K562 (cell line): ENCODE measurements around the gene TRPM8. TPM values are rescaled to one million over a fixed set of nuclear protein-coding genes. Genes with fewer than 3 reads are reported as not detected.

Experiments
- ATAC-seq: fragments of 200-7000 bp; cut with Tn5 transposase; 3 replicates; pipeline ENCODE4 v1.9.1; 2020; ENCODE audit warnings: moderate library complexity
- BruUV-seq: library from RNA; stranded (reverse); fragments of 400-500 nt; replicated peaks from 2 replicates; lab custom pipeline; 2021; lab: Mats Ljungman, UMichigan
- CTCF ChIA-PET: fragments of 300-600 bp; formaldehyde crosslinking; extraction: SDS; loops from one replicate; lab custom pipeline; 2021; ENCODE audit warnings: low intra/inter-chr PET ratio; lab: Yijun Ruan, JAX
- POLR2A ChIA-PET: fragments of 300-600, 350-650 bp; sonication (Branson Sonifier 250); formaldehyde crosslinking; extraction: SDS; loops from one replicate; lab custom pipeline; 2021; ENCODE audit warnings: antibody characterized with exemption, inconsistent platforms; lab: Yijun Ruan, JAX
- DNase-seq, 4 experiments: peaks; one replicate each; pipeline versions ENCODE4 v3.0.0 to v3.0.0-alpha.2; 2011 to 2018; ENCODE audit warnings: low spot score in 3 of 4, mixed read lengths in 3 of 4; ENCODE audit errors: extremely low read depth in 1 of 4
- FAIRE-seq: peaks from 2 replicates; lab custom pipeline; 2011; peaks lifted over from hg19 to GRCh38; lab: Jason Lieb, UNC
- H2AFZ ChIP-seq: 2 replicates; pipeline ENCODE4 v1.6.0; 2011; ENCODE audit warnings: low read depth, low read length, control low read depth, inconsistent platforms
- H3K27ac ChIP-seq: fragments of 200-600 bp; 3 replicates; pipeline ENCODE4 v1.8.0; 2011; ENCODE audit warnings: low read depth, mild to moderate bottlenecking, control low read depth, inconsistent platforms, low read length, moderate library complexity, mixed read lengths; ENCODE audit errors: extremely low read depth
- H3K27me3 ChIP-seq, 2 experiments: fragments of 300-600 bp in 1 of 2; 2 replicates in 1 of 2; 3 replicates in 1 of 2; pipeline versions ENCODE4 v1.6.0 to v1.8.0; 2011; ENCODE audit warnings: inconsistent platforms in 2 of 2, low read length in 2 of 2, mild to moderate bottlenecking in 1 of 2, mixed read lengths in 1 of 2, moderate library complexity in 1 of 2; ENCODE audit not compliant: control insufficient read depth in 2 of 2, insufficient read depth in 2 of 2
- H3K36me3 ChIP-seq: fragments of 300-600 bp; 3 replicates; pipeline ENCODE4 v1.8.0; 2011; ENCODE audit warnings: mild to moderate bottlenecking, low read length, inconsistent platforms; ENCODE audit not compliant: control insufficient read depth, insufficient read depth
- H3K4me1 ChIP-seq, 2 experiments: fragments of 200-600 bp in 1 of 2; replicated peaks in 1 of 2; 2 replicates in 1 of 2; 3 replicates in 1 of 2; pipeline versions ENCODE4 v1.5.1 to v1.8.0; 2011; ENCODE audit warnings: inconsistent platforms in 2 of 2, low read length in 2 of 2, mild to moderate bottlenecking in 1 of 2, mixed read lengths in 1 of 2, moderate library complexity in 1 of 2; ENCODE audit not compliant: control insufficient read depth in 2 of 2, insufficient read depth in 2 of 2
- H3K4me2 ChIP-seq: 2 replicates; pipeline ENCODE4 v1.6.1; 2011; ENCODE audit warnings: low read length, control low read depth, inconsistent platforms, mixed read lengths; ENCODE audit not compliant: insufficient read depth
- H3K4me3 ChIP-seq: fragments of 200-600 bp; sonication (generic), shearing (Covaris generic); 2 replicates; pipeline ENCODE4 v1.5.1; 2016; ENCODE audit warnings: control low read depth, inconsistent platforms
- H3K79me2 ChIP-seq: fragments of 200-600 bp; 3 replicates; pipeline ENCODE4 v1.8.0; 2011; ENCODE audit warnings: low read length, inconsistent platforms; ENCODE audit not compliant: control insufficient read depth, insufficient read depth
- H3K9ac ChIP-seq, 2 experiments: 2 replicates each; pipeline versions ENCODE4 v1.6.0 to v1.6.1; 2011; ENCODE audit warnings: low read depth in 2 of 2, low read length in 2 of 2, control low read depth in 1 of 2, inconsistent platforms in 1 of 2, mild to moderate bottlenecking in 1 of 2, mixed read lengths in 1 of 2; ENCODE audit not compliant: insufficient read depth in 1 of 2
- H3K9me1 ChIP-seq: one replicate; pipeline ENCODE4 v1.6.0; 2011; ENCODE audit warnings: inconsistent platforms, mild to moderate bottlenecking, low read length, moderate library complexity; ENCODE audit not compliant: control insufficient read depth, insufficient read depth
- H3K9me3 ChIP-seq: replicated peaks from 2 replicates; pipeline ENCODE4 v1.5.1; 2011; ENCODE audit warnings: low read depth, low read length, inconsistent platforms; ENCODE audit not compliant: control insufficient read depth, insufficient read depth
- H4K20me1 ChIP-seq: replicated peaks from 2 replicates; pipeline ENCODE4 v1.6.1; 2011; ENCODE audit warnings: low read length, inconsistent platforms, mixed read lengths; ENCODE audit not compliant: control insufficient read depth, insufficient read depth
- KAT2B ChIP-seq: IDR thresholded peaks from one replicate; pipeline ENCODE4 v1.6.1; 2012; ENCODE audit warnings: low read depth, mild to moderate bottlenecking, control low read depth, inconsistent platforms, low read length, moderate library complexity
- SMC3 ChIP-seq: conservative IDR thresholded peaks from 2 replicates; pipeline ENCODE4 v1.6.1; 2011; ENCODE audit warnings: low read depth, low read length, improper control_type of control experiment; ENCODE audit not compliant: insufficient read depth
- TAF15 ChIP-seq: fragments of 200-400 bp; formaldehyde crosslinking; IDR thresholded peaks from 2 replicates; pipeline ENCODE4 v1.6.1; 2017; ENCODE audit warnings: mild to moderate bottlenecking, low read depth, low read length, moderate library complexity
- ZC3H8 ChIP-seq: fragments of 450-650 bp; IDR thresholded peaks from 2 replicates; pipeline ENCODE4 v1.6.1; 2017
- WGBS: fragments of 100-300 bp; shearing (Covaris generic); methylation state at CpG from one replicate; pipeline ENCODE4 v1.1.6; 2016; ENCODE audit warnings: low coverage, mixed read lengths; ENCODE audit not compliant: insufficient coverage; ENCODE audit errors: missing lambda C conversion rate; 5-methylcytosine and 5-hydroxymethylcytosine counted together
- in situ Hi-C: fragments of 300-500 bp; cut with MboI; formaldehyde crosslinking; loops from 4 replicates; pipeline ENCODE4 v1.15.0; 2018; ENCODE audit warnings: inconsistent platforms, mixed read lengths
- intact Hi-C: fragments of 100-400 bp; cut with micrococcal nuclease; formaldehyde crosslinking; loops from 2 replicates; pipeline ENCODE4 v1.14.2; 2022
- polyA plus RNA-seq, 8 experiments: library from polyadenylated mRNA; depleted of rRNA in 4 of 8; stranded (reverse) in 5 of 8; unstranded in 3 of 8; fragments of >200 nt; fragmentation: Nextera tagmentation in 2 of 8; fragmentation: Illumina TruSeq in 1 of 8; extraction: Ambion mirVana in 2 of 8; extraction: Trizol in 1 of 8; gene quantifications; 2 replicates each; pipeline versions ENCODE4 v1.2.1 to v1.2.3, GENCODE V29; 2011 to 2014; ENCODE audit warnings: inconsistent platforms in 1 of 8, missing spikeins in 1 of 8
- total RNA-seq, 7 experiments: library from RNA; depleted of rRNA in 6 of 7; stranded (reverse); fragments of >200 nt in 6 of 7; fragmentation: Illumina TruSeq in 2 of 7; extraction: Trizol in 2 of 7; gene quantifications; 2 replicates each; pipeline versions ENCODE4 v1.2.1 to v1.2.3, GENCODE V29; 2011 to 2021; ENCODE audit warnings: low replicate concordance in 1 of 7
- TF ChIP-seq, protein P1 (sequence below): sonication (generic); formaldehyde crosslinking; IDR thresholded peaks from 2 replicates; pipeline ENCODE4 v1.8.1; 2023; ENCODE audit warnings: missing genetic modification reagents, mild to moderate bottlenecking, borderline replicate concordance

TRPM8 gene
- total and polyA plus RNA-seq, 9 of the 15 experiments (the other 6 are each of a cell fraction or from before 2014, with no cell fraction given) = not detected

DNA sequence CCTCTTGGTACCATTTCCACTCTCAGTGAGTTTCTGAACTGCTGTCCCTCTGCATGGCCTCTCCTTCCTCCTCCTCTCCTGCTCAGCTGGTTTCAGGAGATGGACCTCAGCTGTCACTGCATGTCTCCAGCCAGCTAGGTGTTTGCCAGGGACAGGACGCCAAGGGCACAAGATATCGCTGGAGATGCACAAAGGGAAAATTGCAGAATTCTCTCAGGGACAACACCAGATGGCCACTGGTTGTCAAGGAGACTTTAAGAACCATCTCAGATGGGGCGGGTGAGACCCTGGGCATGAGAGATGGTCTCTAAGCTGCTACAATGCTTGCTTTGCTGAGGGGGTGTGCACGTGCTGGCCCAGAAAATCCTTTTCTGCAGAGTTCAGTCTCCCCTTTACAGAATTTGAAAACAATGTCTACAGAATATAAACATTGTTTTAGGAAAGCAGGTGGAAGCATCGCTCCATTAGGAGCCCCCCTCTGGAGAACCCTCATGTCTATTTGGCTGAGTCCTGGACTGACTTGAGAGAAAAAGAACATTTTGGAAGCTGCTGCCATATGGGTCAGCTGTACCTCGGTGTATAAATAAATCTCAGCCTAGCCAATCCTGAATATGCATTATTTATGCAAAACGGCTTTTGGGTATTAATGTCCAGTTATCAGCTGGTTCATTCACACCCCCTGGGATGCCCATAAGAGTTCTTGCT is 75.5 kb downstream of the TRPM8 start:
- Histone ChIP-seq H4K20me1 (no peaks in the 10 kb centered on the region), H3K9ac (no peak overlapping the region), H3K4me3 (no peak overlapping the region), H3K27ac (no peak overlapping the region), H3K9me3 (no peaks in the 10 kb centered on the region), H2AFZ (no peak overlapping the region), H3K27me3 (no peaks in the 10 kb centered on the region), H3K4me1 (no peaks in the 10 kb centered on the region), H3K9me1 (no peaks in the 10 kb centered on the region), H3K79me2 (no peaks in the 10 kb centered on the region), H3K36me3 (no peaks in the 10 kb centered on the region), H3K4me2 (no peak overlapping the region)
- in situ Hi-C loops (no loop called here), intact Hi-C loops (no loop called here)
- no peak for FAIRE-seq
- no peak for TF ChIP-seq TAF15
- TF ChIP-seq KAT2B = no peak
- TF ChIP-seq ZC3H8 = no peak
- TF ChIP-seq SMC3 = no peak
- TF ChIP-seq, protein P1, sequence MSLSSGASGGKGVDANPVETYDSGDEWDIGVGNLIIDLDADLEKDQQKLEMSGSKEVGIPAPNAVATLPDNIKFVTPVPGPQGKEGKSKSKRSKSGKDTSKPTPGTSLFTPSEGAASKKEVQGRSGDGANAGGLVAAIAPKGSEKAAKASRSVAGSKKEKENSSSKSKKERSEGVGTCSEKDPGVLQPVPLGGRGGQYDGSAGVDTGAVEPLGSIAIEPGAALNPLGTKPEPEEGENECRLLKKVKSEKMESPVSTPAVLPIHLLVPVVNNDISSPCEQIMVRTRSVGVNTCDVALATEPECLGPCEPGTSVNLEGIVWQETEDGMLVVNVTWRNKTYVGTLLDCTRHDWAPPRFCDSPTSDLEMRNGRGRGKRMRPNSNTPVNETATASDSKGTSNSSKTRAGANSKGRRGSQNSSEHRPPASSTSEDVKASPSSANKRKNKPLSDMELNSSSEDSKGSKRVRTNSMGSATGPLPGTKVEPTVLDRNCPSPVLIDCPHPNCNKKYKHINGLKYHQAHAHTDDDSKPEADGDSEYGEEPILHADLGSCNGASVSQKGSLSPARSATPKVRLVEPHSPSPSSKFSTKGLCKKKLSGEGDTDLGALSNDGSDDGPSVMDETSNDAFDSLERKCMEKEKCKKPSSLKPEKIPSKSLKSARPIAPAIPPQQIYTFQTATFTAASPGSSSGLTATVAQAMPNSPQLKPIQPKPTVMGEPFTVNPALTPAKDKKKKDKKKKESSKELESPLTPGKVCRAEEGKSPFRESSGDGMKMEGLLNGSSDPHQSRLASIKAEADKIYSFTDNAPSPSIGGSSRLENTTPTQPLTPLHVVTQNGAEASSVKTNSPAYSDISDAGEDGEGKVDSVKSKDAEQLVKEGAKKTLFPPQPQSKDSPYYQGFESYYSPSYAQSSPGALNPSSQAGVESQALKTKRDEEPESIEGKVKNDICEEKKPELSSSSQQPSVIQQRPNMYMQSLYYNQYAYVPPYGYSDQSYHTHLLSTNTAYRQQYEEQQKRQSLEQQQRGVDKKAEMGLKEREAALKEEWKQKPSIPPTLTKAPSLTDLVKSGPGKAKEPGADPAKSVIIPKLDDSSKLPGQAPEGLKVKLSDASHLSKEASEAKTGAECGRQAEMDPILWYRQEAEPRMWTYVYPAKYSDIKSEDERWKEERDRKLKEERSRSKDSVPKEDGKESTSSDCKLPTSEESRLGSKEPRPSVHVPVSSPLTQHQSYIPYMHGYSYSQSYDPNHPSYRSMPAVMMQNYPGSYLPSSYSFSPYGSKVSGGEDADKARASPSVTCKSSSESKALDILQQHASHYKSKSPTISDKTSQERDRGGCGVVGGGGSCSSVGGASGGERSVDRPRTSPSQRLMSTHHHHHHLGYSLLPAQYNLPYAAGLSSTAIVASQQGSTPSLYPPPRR (CRISPR knock-in tag) = no peak
- no peak for DNase-seq
- 0% methylated on average over 7 of the region's 7 CpGs for WGBS
- POLR2A ChIA-PET = no interaction called here
- ATAC-seq = no peak
- no TSS peak for BruUV-seq
- CTCF ChIA-PET = no interaction called here
